Islet of Langerhans (tissue), 1 donor: ENCODE results near the gene ANGPTL3.

Experiments used
- FAIRE-seq: peaks from one replicate; lab custom pipeline; 2011; peaks lifted over from hg19 to GRCh38; lab: Jason Lieb, UNC

ANGPTL3 gene

DNA sequence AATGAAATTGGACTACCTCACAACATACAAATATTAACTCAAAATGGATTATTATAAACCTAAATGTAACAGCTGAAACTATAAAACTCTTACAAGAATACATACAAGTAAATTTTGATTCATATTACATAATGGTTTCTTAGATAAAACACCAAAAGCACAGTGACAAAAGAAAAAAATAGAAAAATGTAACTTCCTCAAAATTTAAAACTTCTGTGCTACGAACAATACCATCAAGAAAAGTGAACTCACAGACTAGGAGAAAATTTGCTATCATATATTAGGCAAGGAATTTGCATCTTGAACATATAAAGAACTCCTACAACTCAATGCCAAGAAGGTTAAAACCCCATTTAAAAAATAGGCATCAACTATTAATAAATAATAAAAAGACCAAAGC, 31.2 kb downstream of the ANGPTL3 start:
- no peak for FAIRE-seq

DNA sequence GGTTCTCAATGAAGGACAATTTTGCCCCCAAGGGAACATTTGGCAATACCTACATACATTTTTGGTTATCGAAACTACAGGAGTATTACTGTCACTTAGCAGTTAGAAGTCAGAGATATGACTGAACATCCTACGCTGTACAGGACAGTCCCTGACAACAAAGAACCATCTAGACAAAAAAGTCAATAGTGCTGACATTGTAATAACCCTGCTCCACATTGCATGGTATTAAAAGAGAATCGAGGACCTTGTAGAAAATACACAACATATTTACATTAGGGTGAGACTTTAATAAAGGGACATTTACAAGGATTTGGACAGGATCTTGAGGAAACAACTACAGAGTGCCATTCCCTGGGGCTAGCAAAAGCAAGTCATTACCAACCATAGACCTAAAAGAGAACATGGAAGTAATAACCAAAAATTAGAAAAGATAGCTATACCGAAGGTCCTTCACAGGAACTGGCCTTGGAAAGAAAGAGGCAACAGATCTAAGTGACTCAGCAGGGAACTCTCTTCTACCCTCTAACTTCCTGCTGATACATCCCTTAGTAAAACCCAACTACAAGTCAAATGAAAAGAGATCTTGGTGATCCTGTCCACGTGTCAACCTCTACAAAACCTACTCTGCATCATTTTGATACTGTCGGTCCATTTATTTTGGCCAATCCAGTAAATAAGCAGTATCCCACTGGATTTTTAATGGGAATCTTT, 40.2 kb downstream of the ANGPTL3 start:
- FAIRE-seq, result no peak

DNA sequence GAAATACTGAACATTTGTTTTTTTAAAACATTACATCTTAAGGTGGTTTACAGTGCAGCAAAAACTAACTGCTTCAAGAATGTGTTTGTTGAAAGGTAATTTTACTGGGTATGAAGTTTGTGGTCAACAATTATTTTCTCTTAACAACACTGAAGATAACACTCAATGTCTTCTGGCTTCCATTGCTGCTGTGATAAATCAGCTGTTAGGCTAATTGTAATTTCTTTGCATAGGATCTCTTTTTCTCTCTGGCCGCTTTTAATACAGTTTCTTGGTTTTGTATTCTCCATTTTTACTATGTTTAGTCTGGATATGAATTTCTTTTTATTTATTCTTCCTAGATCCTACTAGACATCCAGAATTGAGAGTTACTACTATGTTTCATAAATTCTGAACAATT, 46.0 kb downstream of the ANGPTL3 start:
- no peak for FAIRE-seq

DNA sequence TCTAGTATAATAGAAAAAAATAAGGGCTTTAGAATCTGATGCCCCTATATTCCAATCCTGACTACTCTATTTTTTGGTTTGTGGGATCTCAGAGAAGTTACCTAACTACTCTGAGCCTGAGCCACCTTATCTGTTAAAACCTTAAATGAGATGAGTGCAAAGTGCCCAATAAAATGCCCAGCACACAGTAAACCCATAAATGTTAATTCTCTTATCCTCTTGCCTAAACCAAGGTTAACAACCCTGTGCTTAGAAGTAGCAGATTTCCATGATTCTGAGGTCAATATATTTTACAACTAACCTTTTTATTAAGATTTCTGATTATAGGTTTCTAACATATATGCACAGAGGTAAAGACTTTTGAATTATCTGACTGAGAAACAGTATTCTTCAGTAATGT, 55.1 kb downstream of the ANGPTL3 start:
- FAIRE-seq, result no peak

DNA sequence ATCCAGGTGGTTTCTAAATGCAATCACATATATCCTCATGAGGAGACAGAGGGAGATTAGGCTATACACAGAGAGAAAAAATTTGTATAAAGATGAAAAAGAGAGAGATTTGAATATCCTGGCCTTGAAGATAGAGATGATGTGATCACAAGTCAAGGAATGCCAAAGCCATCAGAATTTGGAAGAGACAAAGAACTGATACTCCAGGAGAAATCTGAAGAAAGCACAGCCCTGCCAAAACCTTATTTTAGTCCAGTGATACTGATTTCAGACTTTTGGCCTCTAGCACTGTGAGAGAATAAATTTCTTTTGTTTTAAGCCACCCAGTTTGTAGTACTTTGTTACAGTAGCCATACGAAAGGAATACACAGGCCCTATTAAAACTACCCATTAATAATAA, 57.4 kb downstream of the ANGPTL3 start:
- no peak for FAIRE-seq
